ENCODE data around the gene RNASE4.
A peak's percentile ranks its signal among the peaks of the same experiment; 100 is the strongest.
"Not testable (repeated sequence)": the region's sequence is repeated elsewhere in the genome, so short reads cannot be mapped to it uniquely, and the experiment has no call there.

Gene RNASE4

DNA sequence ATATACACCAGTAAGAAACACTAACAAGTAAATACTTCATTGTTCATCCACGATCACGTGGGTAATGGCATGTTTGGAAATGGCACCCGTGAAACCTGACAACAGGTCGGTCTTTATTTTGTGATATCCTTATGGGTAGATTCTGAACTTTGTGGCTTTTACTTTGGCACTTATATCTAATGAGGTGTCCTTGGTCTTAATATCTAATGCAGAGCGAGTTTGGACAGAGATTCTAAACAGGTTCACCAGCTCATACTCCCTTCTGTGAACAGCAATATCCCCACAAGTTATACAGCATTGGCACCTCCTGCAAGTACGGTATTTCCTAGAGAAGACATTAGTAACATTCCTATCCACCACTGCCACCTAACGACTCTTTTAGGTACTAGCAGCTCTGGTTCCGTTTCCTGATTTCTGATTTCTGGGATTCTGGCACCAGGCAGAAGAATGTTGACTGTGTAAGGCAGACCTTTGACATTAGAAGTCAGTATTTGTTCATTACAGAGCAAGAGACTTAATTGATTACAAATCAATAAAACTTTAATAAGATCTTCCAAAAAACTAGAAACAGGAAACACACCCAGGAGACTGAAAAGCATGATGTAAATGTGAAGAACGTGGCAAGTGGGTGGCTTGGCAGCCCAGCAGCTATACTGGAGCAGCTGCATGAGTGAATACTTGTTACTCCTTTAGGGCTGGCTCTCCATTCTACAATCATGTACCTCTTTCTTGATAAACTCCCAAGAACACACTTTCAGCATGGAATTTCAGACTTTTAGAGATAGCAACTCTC, 6.7 kb downstream of the RNASE4 start:
- no peak overlapping the region for H3K4me3 ChIP-seq (ENCODE audit: low read depth, low read length)
- TF ChIP-seq, protein P1, sequence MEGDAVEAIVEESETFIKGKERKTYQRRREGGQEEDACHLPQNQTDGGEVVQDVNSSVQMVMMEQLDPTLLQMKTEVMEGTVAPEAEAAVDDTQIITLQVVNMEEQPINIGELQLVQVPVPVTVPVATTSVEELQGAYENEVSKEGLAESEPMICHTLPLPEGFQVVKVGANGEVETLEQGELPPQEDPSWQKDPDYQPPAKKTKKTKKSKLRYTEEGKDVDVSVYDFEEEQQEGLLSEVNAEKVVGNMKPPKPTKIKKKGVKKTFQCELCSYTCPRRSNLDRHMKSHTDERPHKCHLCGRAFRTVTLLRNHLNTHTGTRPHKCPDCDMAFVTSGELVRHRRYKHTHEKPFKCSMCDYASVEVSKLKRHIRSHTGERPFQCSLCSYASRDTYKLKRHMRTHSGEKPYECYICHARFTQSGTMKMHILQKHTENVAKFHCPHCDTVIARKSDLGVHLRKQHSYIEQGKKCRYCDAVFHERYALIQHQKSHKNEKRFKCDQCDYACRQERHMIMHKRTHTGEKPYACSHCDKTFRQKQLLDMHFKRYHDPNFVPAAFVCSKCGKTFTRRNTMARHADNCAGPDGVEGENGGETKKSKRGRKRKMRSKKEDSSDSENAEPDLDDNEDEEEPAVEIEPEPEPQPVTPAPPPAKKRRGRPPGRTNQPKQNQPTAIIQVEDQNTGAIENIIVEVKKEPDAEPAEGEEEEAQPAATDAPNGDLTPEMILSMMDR (IDR thresholded peaks at IDR 0.05; ENCODE audit: low read depth, low read length), result peak; percentile 60

GRCh38 chr14:20692116-20692751, 7.9 kb downstream of the RNASE4 start:
- H3K4me3 ChIP-seq (ENCODE audit: low read depth, low read length), result no peak overlapping the region
- TF ChIP-seq, protein P1 (IDR thresholded peaks at IDR 0.05; ENCODE audit: low read depth, low read length), result no peak

- TF ChIP-seq, protein P1 (IDR thresholded peaks at IDR 0.05; ENCODE audit: low read depth, low read length), result no peak
- no peak overlapping the region for H3K4me3 ChIP-seq (ENCODE audit: low read depth, low read length)
Measured at GRCh38 chr14:20696764-20697163, 12.4 kb downstream of the RNASE4 start.

DNA sequence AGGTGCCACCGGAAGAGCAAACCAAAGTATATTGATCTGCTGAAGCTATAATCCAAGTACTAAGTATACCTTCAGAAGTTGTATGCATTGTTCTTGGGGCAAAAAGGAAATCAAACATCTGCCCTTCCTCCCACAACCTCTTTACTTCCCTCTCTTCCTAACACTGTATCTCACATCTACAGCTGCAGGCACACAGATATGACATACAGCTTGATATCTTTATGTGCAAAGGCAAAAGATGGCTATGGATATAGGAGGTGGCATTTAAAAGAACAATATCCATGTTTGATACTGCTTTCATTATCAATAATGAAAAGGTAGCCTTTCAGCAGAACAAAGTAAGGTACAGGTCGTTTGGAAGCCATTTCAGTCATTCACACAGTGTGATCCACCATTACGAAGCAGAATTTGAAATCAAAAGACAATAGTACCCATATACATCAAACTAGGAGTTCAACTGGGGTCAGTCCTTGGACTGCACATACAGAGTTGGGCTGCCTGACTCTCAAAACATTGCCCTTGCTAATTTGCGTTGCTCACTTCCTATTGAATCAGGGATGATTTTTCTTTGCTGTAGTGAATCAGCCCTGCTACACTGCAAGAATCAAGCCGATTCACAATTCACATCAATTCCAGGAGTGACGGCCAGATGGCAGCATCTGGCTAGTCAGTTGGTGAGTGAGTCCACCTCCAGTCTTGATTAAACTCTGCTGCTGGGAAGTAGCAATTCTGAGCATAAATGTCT, 13.1 kb downstream of the RNASE4 start:
- TF ChIP-seq, protein P1 (IDR thresholded peaks at IDR 0.05; ENCODE audit: low read depth, low read length), result peak; percentile 72
- no peak overlapping the region for H3K4me3 ChIP-seq (ENCODE audit: low read depth, low read length)

DNA sequence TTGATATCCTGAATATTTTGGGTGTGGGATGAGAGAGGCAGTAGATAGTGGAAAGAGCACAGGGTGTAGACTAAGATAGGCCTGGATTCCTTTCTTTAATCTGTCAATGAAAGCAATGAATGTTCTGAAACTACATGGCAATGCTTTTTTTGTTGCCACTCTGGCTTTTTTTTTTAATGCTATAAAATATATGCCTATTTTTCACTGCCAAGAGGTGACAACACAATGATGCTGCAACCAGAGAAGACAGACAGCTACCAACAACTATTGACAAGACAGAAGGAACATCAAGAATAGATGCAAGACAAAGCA, 13.6 kb downstream of the RNASE4 start:
- H3K4me3 ChIP-seq (ENCODE audit: low read depth, low read length), result no peak overlapping the region
- TF ChIP-seq, protein P1 (IDR thresholded peaks at IDR 0.05; ENCODE audit: low read depth, low read length), result no peak

DNA sequence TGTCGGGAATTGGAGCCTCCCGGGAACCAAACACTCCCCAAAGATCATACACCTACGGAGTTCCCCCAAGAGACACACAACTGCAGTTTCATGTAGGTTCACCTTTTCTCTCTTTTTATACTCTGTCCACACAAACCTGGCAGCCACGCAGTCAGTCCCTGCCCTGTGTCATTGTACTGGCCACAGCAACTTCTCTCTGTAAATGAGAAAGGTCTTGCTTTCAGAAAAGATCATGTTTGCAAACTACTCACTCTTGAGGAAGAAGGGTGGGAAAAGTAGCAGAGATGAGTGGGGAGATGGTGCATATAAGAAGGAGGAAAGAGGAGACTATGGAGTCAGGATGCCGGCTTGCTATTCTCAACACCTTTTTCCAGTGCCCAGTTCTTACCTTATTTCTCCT, 14.6 kb downstream of the RNASE4 start:
- TF ChIP-seq, protein P1 (IDR thresholded peaks at IDR 0.05; ENCODE audit: low read depth, low read length), result no peak
- no peak overlapping the region for H3K4me3 ChIP-seq (ENCODE audit: low read depth, low read length)

DNA sequence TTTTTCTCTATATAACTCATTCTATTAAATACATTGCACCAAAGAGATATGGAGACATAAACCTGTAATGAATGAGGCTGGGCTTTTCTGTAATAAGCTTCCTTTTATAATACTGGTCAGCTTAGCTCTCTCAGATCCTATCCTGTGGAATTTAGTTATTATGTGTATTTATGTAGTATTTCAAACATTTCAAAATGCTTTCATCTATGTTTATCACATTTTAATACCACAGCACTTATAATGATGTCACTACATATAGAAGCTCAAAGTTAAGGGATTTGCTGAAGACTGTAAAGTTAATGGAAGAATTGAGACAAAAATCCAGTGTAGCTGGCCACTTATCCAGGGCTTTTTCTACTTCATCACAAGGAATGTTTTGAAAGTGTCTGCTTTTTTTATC, 15.6 kb downstream of the RNASE4 start:
- TF ChIP-seq, protein P1 (IDR thresholded peaks at IDR 0.05; ENCODE audit: low read depth, low read length), result no peak
- no peak overlapping the region for H3K4me3 ChIP-seq (ENCODE audit: low read depth, low read length)

DNA sequence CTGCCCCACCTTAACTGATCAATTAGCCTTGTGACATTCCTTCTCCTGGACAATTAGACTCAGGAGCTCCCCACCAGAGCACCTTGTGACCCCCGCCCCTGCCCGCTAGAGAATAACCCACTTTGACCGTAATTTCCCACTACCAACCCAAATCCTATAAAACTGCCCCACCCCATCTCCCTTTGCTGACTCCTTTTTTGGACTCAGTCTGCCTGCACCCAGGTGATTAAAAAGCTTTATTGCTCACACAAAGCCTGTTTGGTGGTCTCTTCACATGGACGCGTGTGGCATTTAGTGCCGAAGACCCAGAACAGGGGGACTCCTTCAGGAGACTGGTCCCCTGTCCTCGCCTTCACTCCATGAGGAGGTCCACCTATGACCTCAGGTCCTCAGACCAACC, 16.6 kb downstream of the RNASE4 start:
- not testable (repeated sequence) for H3K4me3 ChIP-seq (ENCODE audit: low read depth, low read length)

Measured in WI38 (cell line).